ENCODE results near the gene PLCB1.

The PLCB1 gene

GRCh38 chr20:8914421-8914820 is 782.4 kb downstream of the PLCB1 start:
- Histone ChIP-seq H3K4me3 (ENCODE audit: low read depth in 1 of 2, low read length in 2 of 2) (no peak overlapping the region), H3K27me3 (ENCODE audit: control insufficient read depth in 1 of 2, insufficient read depth in 2 of 2, low read length in 2 of 2) (no peaks in the 10 kb centered on the region), H3K9me3 (ENCODE audit: low read length) (peaks cover 3% of the 10 kb centered on the region), H3K4me1 (ENCODE audit: insufficient read depth, low read length) (no peaks in the 10 kb centered on the region), H3K9ac (ENCODE audit: low read length) (no peak overlapping the region), H3K27ac (ENCODE audit: low read depth, low read length) (no peak overlapping the region), H3K36me3 (ENCODE audit: insufficient read depth, low read length) (no peaks in the 10 kb centered on the region)

GRCh38 chr20:8917084-8917483 is 785.0 kb downstream of the PLCB1 start:
- H3K9ac ChIP-seq (ENCODE audit: low read length): no peak overlapping the region
- no peaks in the 10 kb centered on the region for H3K9me3 ChIP-seq (ENCODE audit: low read length)
- H3K27ac ChIP-seq (ENCODE audit: low read depth, low read length): no peak overlapping the region

GRCh38 chr20:8918145-8918544 is 786.1 kb downstream of the PLCB1 start:
- no peak overlapping the region for H3K27ac ChIP-seq (ENCODE audit: low read depth, low read length)
- H3K4me3 ChIP-seq (ENCODE audit: low read depth in 1 of 2, low read length in 2 of 2): no peak overlapping the region
- no peaks in the 10 kb centered on the region for H3K36me3 ChIP-seq (ENCODE audit: insufficient read depth, low read length)
- no peaks in the 10 kb centered on the region for H3K9me3 ChIP-seq (ENCODE audit: low read length)
- no peak overlapping the region for H3K9ac ChIP-seq (ENCODE audit: low read length)
- no peaks in the 10 kb centered on the region for H3K27me3 ChIP-seq (ENCODE audit: control insufficient read depth in 1 of 2, insufficient read depth in 2 of 2, low read length in 2 of 2)
- no peaks in the 10 kb centered on the region for H3K4me1 ChIP-seq (ENCODE audit: insufficient read depth, low read length)

More at GRCh38 chr20:8917084-8917483, 785.0 kb downstream of the PLCB1 start:
- H3K36me3 ChIP-seq (ENCODE audit: insufficient read depth, low read length): no peaks in the 10 kb centered on the region
- no peaks in the 10 kb centered on the region for H3K27me3 ChIP-seq (ENCODE audit: control insufficient read depth in 1 of 2, insufficient read depth in 2 of 2, low read length in 2 of 2)
- H3K4me1 ChIP-seq (ENCODE audit: insufficient read depth, low read length): no peaks in the 10 kb centered on the region
- H3K4me3 ChIP-seq (ENCODE audit: low read depth in 1 of 2, low read length in 2 of 2): no peak overlapping the region

GRCh38 chr20:8924539-8924938 is 792.5 kb downstream of the PLCB1 start:
- Histone ChIP-seq H3K4me3 (ENCODE audit: low read depth in 1 of 2, low read length in 2 of 2) (no peak overlapping the region), H3K9ac (ENCODE audit: low read length) (no peak overlapping the region), H3K9me3 (ENCODE audit: low read length) (no peaks in the 10 kb centered on the region), H3K36me3 (ENCODE audit: insufficient read depth, low read length) (no peaks in the 10 kb centered on the region), H3K27me3 (ENCODE audit: control insufficient read depth in 1 of 2, insufficient read depth in 2 of 2, low read length in 2 of 2) (no peaks in the 10 kb centered on the region), H3K27ac (ENCODE audit: low read depth, low read length) (no peak overlapping the region), H3K4me1 (ENCODE audit: insufficient read depth, low read length) (no peaks in the 10 kb centered on the region)

GRCh38 chr20:8930726-8931125 is 798.7 kb downstream of the PLCB1 start:
- no peak overlapping the region for H3K27ac ChIP-seq (ENCODE audit: low read depth, low read length)
- H3K4me3 ChIP-seq (ENCODE audit: low read depth in 1 of 2, low read length in 2 of 2): no peak overlapping the region
- no peaks in the 10 kb centered on the region for H3K27me3 ChIP-seq (ENCODE audit: control insufficient read depth in 1 of 2, insufficient read depth in 2 of 2, low read length in 2 of 2)
- no peaks in the 10 kb centered on the region for H3K36me3 ChIP-seq (ENCODE audit: insufficient read depth, low read length)
- no peak overlapping the region for H3K9ac ChIP-seq (ENCODE audit: low read length)
- H3K9me3 ChIP-seq (ENCODE audit: low read length): no peaks in the 10 kb centered on the region
- no peaks in the 10 kb centered on the region for H3K4me1 ChIP-seq (ENCODE audit: insufficient read depth, low read length)

- H3K4me1 ChIP-seq (ENCODE audit: insufficient read depth, low read length): no peaks in the 10 kb centered on the region
- no peaks in the 10 kb centered on the region for H3K36me3 ChIP-seq (ENCODE audit: insufficient read depth, low read length)
- no peak overlapping the region for H3K9ac ChIP-seq (ENCODE audit: low read length)
- no peaks in the 10 kb centered on the region for H3K27me3 ChIP-seq (ENCODE audit: control insufficient read depth in 1 of 2, insufficient read depth in 2 of 2, low read length in 2 of 2)
- no peak overlapping the region for H3K4me3 ChIP-seq (ENCODE audit: low read depth in 1 of 2, low read length in 2 of 2)
- H3K9me3 ChIP-seq (ENCODE audit: low read length): no peaks in the 10 kb centered on the region
- no peak overlapping the region for H3K27ac ChIP-seq (ENCODE audit: low read depth, low read length)
These were observed 800.4 kb downstream of the PLCB1 start for GRCh38 chr20:8932192-8933165.

- Histone ChIP-seq H3K27ac (ENCODE audit: low read depth, low read length) (no peak overlapping the region), H3K9ac (ENCODE audit: low read length) (no peak overlapping the region), H3K27me3 (ENCODE audit: control insufficient read depth in 1 of 2, insufficient read depth in 2 of 2, low read length in 2 of 2) (no peaks in the 10 kb centered on the region), H3K36me3 (ENCODE audit: insufficient read depth, low read length) (no peaks in the 10 kb centered on the region), H3K4me1 (ENCODE audit: insufficient read depth, low read length) (no peaks in the 10 kb centered on the region), H3K4me3 (ENCODE audit: low read depth in 1 of 2, low read length in 2 of 2) (no peak overlapping the region), H3K9me3 (ENCODE audit: low read length) (no peaks in the 10 kb centered on the region)
These were observed 801.3 kb downstream of the PLCB1 start for GRCh38 chr20:8933381-8933807.

- Histone ChIP-seq H3K27ac (ENCODE audit: low read depth, low read length) (no peak overlapping the region), H3K4me1 (ENCODE audit: insufficient read depth, low read length) (no peaks in the 10 kb centered on the region)
These were observed 802.3 kb downstream of the PLCB1 start for GRCh38 chr20:8934362-8934761.

More at GRCh38 chr20:8934362-8934761, 802.3 kb downstream of the PLCB1 start:
- Histone ChIP-seq H3K36me3 (ENCODE audit: insufficient read depth, low read length) (no peaks in the 10 kb centered on the region), H3K9me3 (ENCODE audit: low read length) (no peaks in the 10 kb centered on the region), H3K4me3 (ENCODE audit: low read depth in 1 of 2, low read length in 2 of 2) (no peak overlapping the region), H3K9ac (ENCODE audit: low read length) (no peak overlapping the region), H3K27me3 (ENCODE audit: control insufficient read depth in 1 of 2, insufficient read depth in 2 of 2, low read length in 2 of 2) (no peaks in the 10 kb centered on the region)

All from muscle layer of colon (tissue), 2 donors.